IMR-90 (cell line): ENCODE measurements around the gene GSTA1. TPM values are rescaled to one million over a fixed set of nuclear protein-coding genes. Genes with fewer than 3 reads are reported as not detected.

ENCODE experiments used
- ATAC-seq: fragments of 200-7000 bp; cut with Tn5 transposase; 2 replicates; pipeline ENCODE4 v1.9.1; 2020; ENCODE audit warnings: low read depth, mild to moderate bottlenecking, moderate library complexity
- BruUV-seq: library from RNA; stranded (reverse); fragments of 400-500 nt; replicated peaks from 2 replicates; lab custom pipeline; 2021; lab: Mats Ljungman, UMichigan
- CTCF ChIA-PET: fragments of 300-600 bp; formaldehyde crosslinking; extraction: SDS; loops from one replicate; lab custom pipeline; 2021; ENCODE audit warnings: antibody characterized with exemption; lab: Yijun Ruan, JAX
- POLR2A ChIA-PET: fragments of 300-600 bp; sonication (Branson Sonifier 250); formaldehyde crosslinking; loops from one replicate; lab custom pipeline; 2022; ENCODE audit warnings: antibody characterized with exemption; ENCODE audit not compliant: unreplicated experiment; lab: Charles Lee
- DNase-seq: peaks from one replicate; pipeline ENCODE4 v3.0.0; 2013
- H2AFZ ChIP-seq: replicated peaks from 2 replicates; pipeline ENCODE3; 2013; ENCODE audit warnings: low read length, mild to moderate bottlenecking; ENCODE audit not compliant: poor library complexity
- H2AK5ac ChIP-seq: 2 replicates; pipeline ENCODE4 v1.6.1; 2013; ENCODE audit warnings: low read depth, low read length, inconsistent platforms
- H2AK9ac ChIP-seq: replicated peaks from 2 replicates; pipeline ENCODE3; 2013; ENCODE audit warnings: mild to moderate bottlenecking, low read depth, low read length, moderate library complexity; ENCODE audit not compliant: poor library complexity
- H2BK120ac ChIP-seq: 2 replicates; pipeline ENCODE4 v1.6.1; 2013; ENCODE audit warnings: low read depth, low read length, inconsistent platforms
- H2BK15ac ChIP-seq: 3 replicates; pipeline ENCODE4 v1.6.1; 2013; ENCODE audit warnings: low read depth, low read length, inconsistent platforms
- H2BK20ac ChIP-seq: 2 replicates; pipeline ENCODE4 v1.6.1; 2013; ENCODE audit warnings: low read depth, mild to moderate bottlenecking, inconsistent platforms, low read length, moderate library complexity
- H2BK5ac ChIP-seq: 2 replicates; pipeline ENCODE4 v1.6.1; 2013; ENCODE audit warnings: mild to moderate bottlenecking, low read depth, low read length, inconsistent platforms; ENCODE audit not compliant: poor library complexity, severe bottlenecking
- H3K14ac ChIP-seq: replicated peaks from 2 replicates; pipeline ENCODE4 v1.6.1; 2013; ENCODE audit warnings: low read depth, low read length, inconsistent platforms
- H3K18ac ChIP-seq: 2 replicates; pipeline ENCODE4 v1.6.1; 2013; ENCODE audit warnings: low read depth, low read length, control low read depth
- H3K23ac ChIP-seq: 2 replicates; pipeline ENCODE4 v1.6.1; 2013; ENCODE audit warnings: low read depth, low read length, inconsistent platforms
- H3K27ac ChIP-seq: 2 replicates; pipeline ENCODE4 v1.5.1; 2013; ENCODE audit warnings: mild to moderate bottlenecking, control low read depth, low read length; ENCODE audit not compliant: insufficient read depth
- H3K27me3 ChIP-seq: 2 replicates; pipeline ENCODE4 v1.6.1; 2013; ENCODE audit warnings: low read length; ENCODE audit not compliant: control insufficient read depth, insufficient read depth
- H3K36me3 ChIP-seq: 2 replicates; pipeline ENCODE4 v1.6.1; 2013; ENCODE audit warnings: low read length, mixed read lengths; ENCODE audit not compliant: control insufficient read depth, insufficient read depth
- H3K4ac ChIP-seq: 2 replicates; pipeline ENCODE4 v1.6.1; 2013; ENCODE audit warnings: low read depth, low read length, inconsistent platforms
- H3K4me1 ChIP-seq: 2 replicates; pipeline ENCODE4 v1.6.1; 2013; ENCODE audit warnings: low read length, mixed read lengths; ENCODE audit not compliant: control insufficient read depth, insufficient read depth
- H3K4me2 ChIP-seq: 2 replicates; pipeline ENCODE4 v1.6.1; 2013; ENCODE audit warnings: low read depth, mild to moderate bottlenecking, control low read depth, low read length, moderate library complexity
- H3K4me3 ChIP-seq: 2 replicates; pipeline ENCODE4 v1.5.1; 2013; ENCODE audit warnings: low read depth, mild to moderate bottlenecking, control low read depth, low read length, moderate library complexity; ENCODE audit not compliant: insufficient read depth
- H3K56ac ChIP-seq: 2 replicates; pipeline ENCODE4 v1.6.1; 2013; ENCODE audit warnings: low read length, inconsistent platforms; ENCODE audit not compliant: insufficient read depth; ENCODE audit errors: extremely low read depth
- H3K79me1 ChIP-seq, 2 experiments: 2 replicates each; pipeline ENCODE4 v1.6.1; 2013; ENCODE audit warnings: low read length in 2 of 2, inconsistent platforms in 1 of 2, low read depth in 1 of 2
- H3K9ac ChIP-seq: 2 replicates; pipeline ENCODE4 v1.6.1; 2013; ENCODE audit warnings: low read depth, low read length, control low read depth
- H3K9me1 ChIP-seq: 2 replicates; pipeline ENCODE4 v1.6.1; 2013; ENCODE audit warnings: low read length, inconsistent platforms; ENCODE audit not compliant: insufficient read depth
- H3K9me3 ChIP-seq: 2 replicates; pipeline ENCODE4 v1.6.1; 2013; ENCODE audit warnings: low read length; ENCODE audit not compliant: control insufficient read depth, insufficient read depth
- H4K20me1 ChIP-seq: 2 replicates; pipeline ENCODE4 v1.6.1; 2013; ENCODE audit warnings: low read length, inconsistent platforms; ENCODE audit not compliant: insufficient read depth
- H4K5ac ChIP-seq: 2 replicates; pipeline ENCODE4 v1.6.1; 2013; ENCODE audit warnings: mild to moderate bottlenecking, low read depth, low read length, control low read depth
- H4K8ac ChIP-seq, 2 experiments: 2 replicates each; pipeline ENCODE4 v1.6.1; 2013; ENCODE audit warnings: low read depth in 2 of 2, low read length in 2 of 2, control low read depth in 1 of 2, inconsistent platforms in 1 of 2
- H4K91ac ChIP-seq: 2 replicates; pipeline ENCODE4 v1.6.1; 2013; ENCODE audit warnings: low read depth, low read length, inconsistent platforms; ENCODE audit not compliant: insufficient read depth
- BHLHE40 ChIP-seq: fragments of 150-350 bp; IDR thresholded peaks from 2 replicates; pipeline ENCODE4 v1.6.1; 2016; ENCODE audit warnings: mild to moderate bottlenecking, low read depth, low read length
- CHD1 ChIP-seq: IDR thresholded peaks from 2 replicates; pipeline ENCODE4 v1.6.1; 2012; ENCODE audit warnings: low read depth, low read length, improper control_type of control experiment
- CTCF ChIP-seq: conservative IDR thresholded peaks from 2 replicates; pipeline ENCODE4 v1.5.1; 2012; ENCODE audit warnings: mild to moderate bottlenecking, low read depth, low read length, improper control_type of control experiment
- FOS ChIP-seq: fragments of 150-350 bp; IDR thresholded peaks from 2 replicates; pipeline ENCODE4 v1.6.1; 2016; ENCODE audit warnings: low read depth, low read length
- MAZ ChIP-seq: IDR thresholded peaks from 2 replicates; pipeline ENCODE4 v1.6.1; 2012; ENCODE audit warnings: low read depth, mild to moderate bottlenecking, low read length, improper control_type of control experiment, moderate library complexity, borderline replicate concordance
- NFE2L2 ChIP-seq: fragments of 150-350 bp; IDR thresholded peaks from 2 replicates; pipeline ENCODE4 v1.6.1; 2016; ENCODE audit warnings: low read depth, mild to moderate bottlenecking, low read length
- POLR2A ChIP-seq: IDR thresholded peaks from 2 replicates; pipeline ENCODE4 v1.6.1; 2012; ENCODE audit warnings: mild to moderate bottlenecking, low read depth, low read length
- SMC3 ChIP-seq: fragments of 150-350 bp; IDR thresholded peaks from 2 replicates; pipeline ENCODE4 v1.6.1; 2016; ENCODE audit warnings: low read depth, mild to moderate bottlenecking, antibody characterized with exemption, low read length, moderate library complexity
- USF2 ChIP-seq: fragments of 150-350 bp; IDR thresholded peaks from 2 replicates; pipeline ENCODE4 v1.6.1; 2017; ENCODE audit warnings: mild to moderate bottlenecking, antibody characterized with exemption, low read length, low read depth
- WGBS, 2 experiments: methylation state at CpG; one replicate each; pipeline versions ENCODE4 v1.1.5 to v1.1.7; 2013; ENCODE audit warnings: missing lambda C conversion rate in 2 of 2; ENCODE audit not compliant: insufficient read length in 1 of 2; ENCODE audit errors: extremely low coverage in 2 of 2; 5-methylcytosine and 5-hydroxymethylcytosine counted together
- dilution Hi-C: fragments of 300-500 bp; cut with HindIII; formaldehyde crosslinking; loops from one replicate; pipeline ENCODE4 v1.14.3; 2018; ENCODE audit warnings: low sequenced_read_pairs; ENCODE audit not compliant: unreplicated experiment
- in situ Hi-C: fragments of 300-500 bp; cut with MboI; formaldehyde crosslinking; loops from 3 replicates; pipeline ENCODE4 v1.14.3; 2019; ENCODE audit warnings: low sequenced_read_pairs, inconsistent platforms, mixed read lengths
- intact Hi-C: fragments of 100-400 bp; cut with micrococcal nuclease; formaldehyde crosslinking; loops from 2 replicates; pipeline ENCODE4 v1.10.0; 2022
- polyA plus RNA-seq, 3 experiments: library from polyadenylated mRNA; depleted of rRNA; stranded (reverse); fragments of >200 nt; gene quantifications; 2 replicates each; pipeline ENCODE4 v1.2.3, GENCODE V29; 2012; ENCODE audit warnings: low replicate concordance in 1 of 3
- total RNA-seq: library from RNA; depleted of rRNA; stranded (reverse); fragments of >200 nt; gene quantifications from 2 replicates; pipeline ENCODE4 v1.2.3, GENCODE V29; 2012
- TF ChIP-seq, protein P1 (sequence below): fragments of 150-350 bp; IDR thresholded peaks from 2 replicates; pipeline ENCODE4 v1.6.1; 2016; ENCODE audit warnings: low read depth, mild to moderate bottlenecking, low read length, moderate library complexity, borderline replicate concordance

The GSTA1 gene
- total and polyA plus RNA-seq, 2 of the 4 experiments (the other 2 are of a cell fraction) = 0.18 to 0.31 TPM

DNA sequence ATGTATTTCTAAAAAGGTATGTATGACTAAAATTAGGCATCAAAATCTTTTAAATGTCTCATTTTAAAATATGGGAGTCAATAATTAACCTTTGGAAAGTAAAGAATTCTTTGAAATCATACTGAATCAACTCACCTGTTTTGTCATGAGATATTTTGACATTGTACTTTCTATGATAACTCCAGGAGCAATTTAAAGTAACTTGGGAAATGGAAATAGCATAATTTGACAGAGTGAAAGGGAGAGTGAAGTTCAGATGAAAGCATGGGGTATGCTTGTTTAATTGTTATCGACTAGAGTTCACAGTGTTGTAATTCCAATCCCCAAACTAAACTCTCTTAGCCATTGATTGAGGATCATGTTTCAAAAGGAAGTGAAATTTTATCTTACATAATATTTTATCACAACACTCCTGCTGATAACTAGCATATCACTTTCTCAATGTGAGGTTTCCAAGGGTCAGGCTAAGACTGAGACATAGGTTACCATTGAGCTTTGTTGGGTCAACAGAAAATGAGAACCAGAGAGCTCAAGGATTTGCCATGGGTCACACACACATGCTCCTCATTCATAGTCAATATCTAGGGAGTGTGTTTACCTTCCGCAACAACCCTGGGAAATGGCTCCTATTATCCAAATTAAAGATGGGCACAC, 2.3 kb downstream of the GSTA1 start:
- no peak overlapping the region for H3K4me2 ChIP-seq
- H3K9me3 ChIP-seq = no peaks in the 10 kb centered on the region
- WGBS, 2 experiments = no CpG with 5 or more reads among the region's 2 CpGs
- no peak overlapping the region for H4K8ac ChIP-seq
- no peak overlapping the region for H2BK15ac ChIP-seq
- ATAC-seq (no peak), DNase-seq (no peak)
- no peaks in the 10 kb centered on the region for H3K9me1 ChIP-seq
- no peaks in the 10 kb centered on the region for H3K79me1 ChIP-seq
- H3K36me3 ChIP-seq = no peaks in the 10 kb centered on the region
- ChIA-PET POLR2A (no interaction called here), CTCF (no interaction called here)
- no peak overlapping the region for H3K18ac ChIP-seq
- no peak overlapping the region for H2AFZ ChIP-seq
- H4K5ac ChIP-seq = no peak overlapping the region
- H2BK120ac ChIP-seq = no peak overlapping the region
- no peak overlapping the region for H2BK5ac ChIP-seq
- no peak overlapping the region for H4K91ac ChIP-seq
- H2BK20ac ChIP-seq = no peak overlapping the region
- no peak overlapping the region for H3K56ac ChIP-seq
- no TSS peak for BruUV-seq
- no peak overlapping the region for H3K23ac ChIP-seq
- in situ Hi-C loops = no loop called here
- H3K14ac ChIP-seq = no peak overlapping the region
- no peak for TF ChIP-seq SMC3
- TF ChIP-seq, protein P1, sequence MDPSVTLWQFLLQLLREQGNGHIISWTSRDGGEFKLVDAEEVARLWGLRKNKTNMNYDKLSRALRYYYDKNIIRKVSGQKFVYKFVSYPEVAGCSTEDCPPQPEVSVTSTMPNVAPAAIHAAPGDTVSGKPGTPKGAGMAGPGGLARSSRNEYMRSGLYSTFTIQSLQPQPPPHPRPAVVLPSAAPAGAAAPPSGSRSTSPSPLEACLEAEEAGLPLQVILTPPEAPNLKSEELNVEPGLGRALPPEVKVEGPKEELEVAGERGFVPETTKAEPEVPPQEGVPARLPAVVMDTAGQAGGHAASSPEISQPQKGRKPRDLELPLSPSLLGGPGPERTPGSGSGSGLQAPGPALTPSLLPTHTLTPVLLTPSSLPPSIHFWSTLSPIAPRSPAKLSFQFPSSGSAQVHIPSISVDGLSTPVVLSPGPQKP = no peak
- TF ChIP-seq NFE2L2 = no peak
- no peak for TF ChIP-seq USF2
- no peak for TF ChIP-seq CTCF
- no peak for TF ChIP-seq FOS
- no peak for TF ChIP-seq POLR2A
- TF ChIP-seq BHLHE40 = no peak
- TF ChIP-seq CHD1 = no peak
- TF ChIP-seq MAZ = no peak
- no peak overlapping the region for H3K27ac ChIP-seq
- H4K20me1 ChIP-seq = no peaks in the 10 kb centered on the region
- H2AK5ac ChIP-seq = no peak overlapping the region
- no peak overlapping the region for H3K4me3 ChIP-seq
- no peaks in the 10 kb centered on the region for H3K4me1 ChIP-seq
- H2AK9ac ChIP-seq = no peak overlapping the region
- peaks cover 6% of the 10 kb centered on the region for H3K27me3 ChIP-seq
- H3K9ac ChIP-seq = no peak overlapping the region
- no peak overlapping the region for H3K4ac ChIP-seq
- intact Hi-C loops = no loop called here
- dilution Hi-C loops = no loop called here
